SHP77 treated with DMSO at 0.1 percent for 48 hours (cell line): Measurements from ENCODE around the gene WEE1.
"Not testable (repeated sequence)": the region's sequence is repeated elsewhere in the genome, so short reads cannot be mapped to it uniquely, and the experiment has no call there.

Source experiments
- DNase-seq: peaks from one replicate; lab custom pipeline; 2025; lab: John Stamatoyannopoulos, UW

WEE1 gene

DNA sequence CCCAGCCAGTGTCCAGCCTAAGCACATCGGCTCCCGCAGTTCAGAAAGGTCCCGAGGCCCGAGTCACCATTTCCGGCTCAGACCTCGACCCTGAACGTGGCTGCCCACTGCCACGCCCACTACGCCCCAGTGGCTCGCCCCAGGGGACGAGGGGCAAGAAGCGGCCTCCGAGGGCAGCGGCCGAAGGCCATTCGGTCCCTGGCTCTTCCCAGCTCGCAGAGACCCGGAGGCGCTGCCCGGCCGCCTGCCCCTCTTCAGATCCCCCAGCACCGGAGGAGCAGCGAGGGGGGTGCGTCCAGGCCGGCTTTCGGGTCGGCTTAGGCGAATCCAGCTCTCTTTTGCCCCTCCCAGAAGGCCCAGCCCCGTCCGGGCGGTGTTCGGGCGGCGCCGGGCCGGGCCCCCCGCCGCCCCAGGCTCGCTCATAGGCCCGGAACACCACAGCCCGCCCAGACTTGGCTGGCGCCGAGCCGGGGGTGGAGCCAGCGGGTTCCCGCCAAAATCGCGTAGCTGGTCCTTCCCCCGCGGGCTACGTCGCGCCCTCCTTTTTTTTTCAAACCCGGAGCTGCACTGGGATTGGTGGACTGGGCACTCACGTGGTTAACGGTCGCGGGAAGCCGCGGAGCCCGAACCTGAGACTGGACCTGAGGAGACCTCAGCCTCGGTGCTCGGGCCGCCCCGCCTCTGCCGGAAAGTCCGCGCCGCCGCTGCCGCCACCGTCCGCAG, at the start of gene WEE1:
Gene WEE1 (plus strand): TSS at position 619 of the 723 bp plus-strand sequence. CDS start 264 bp downstream, outside the sequence.
- peak; percentile 63 for DNase-seq

DNA sequence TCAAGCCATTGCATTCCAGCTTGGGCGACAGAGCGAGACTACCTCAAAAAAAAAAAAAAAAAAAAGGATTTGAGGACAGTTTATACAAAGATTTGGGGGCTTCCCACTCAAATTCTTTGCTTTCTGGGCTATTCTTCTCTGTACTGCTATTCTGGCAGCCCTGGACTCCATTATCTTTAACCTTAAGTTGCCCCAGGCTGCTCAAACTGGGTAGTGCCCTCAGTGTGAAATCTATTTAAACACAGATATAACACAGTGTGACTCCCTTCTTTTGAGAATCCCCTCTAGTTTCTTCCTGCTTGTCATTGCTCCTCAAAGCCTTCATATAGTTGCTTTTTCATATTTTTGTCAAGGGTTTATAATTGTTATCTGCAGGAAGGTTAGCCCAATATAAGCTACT, 49.5 kb upstream of the WEE1 start:
- no peak for DNase-seq

DNA sequence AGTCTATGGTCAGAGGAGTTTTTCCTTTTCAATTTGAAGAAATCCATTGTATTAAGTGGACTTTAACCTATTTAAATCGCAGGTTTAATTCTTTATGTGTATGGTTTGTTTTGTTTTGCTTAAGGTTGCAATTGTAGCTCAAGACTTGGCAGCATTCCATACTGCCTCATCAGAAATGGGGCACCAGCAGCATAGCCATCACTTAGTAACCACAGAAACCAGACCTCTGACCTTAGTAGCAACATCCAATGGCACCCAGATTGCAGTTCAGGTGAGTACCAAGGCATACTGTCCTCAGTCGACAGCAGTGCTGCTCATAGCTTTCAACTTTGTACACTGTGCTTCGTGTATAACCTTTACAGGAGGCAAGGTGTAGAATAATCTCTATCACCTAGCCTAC, 48.4 kb upstream of the WEE1 start:
- DNase-seq = no peak

DNA sequence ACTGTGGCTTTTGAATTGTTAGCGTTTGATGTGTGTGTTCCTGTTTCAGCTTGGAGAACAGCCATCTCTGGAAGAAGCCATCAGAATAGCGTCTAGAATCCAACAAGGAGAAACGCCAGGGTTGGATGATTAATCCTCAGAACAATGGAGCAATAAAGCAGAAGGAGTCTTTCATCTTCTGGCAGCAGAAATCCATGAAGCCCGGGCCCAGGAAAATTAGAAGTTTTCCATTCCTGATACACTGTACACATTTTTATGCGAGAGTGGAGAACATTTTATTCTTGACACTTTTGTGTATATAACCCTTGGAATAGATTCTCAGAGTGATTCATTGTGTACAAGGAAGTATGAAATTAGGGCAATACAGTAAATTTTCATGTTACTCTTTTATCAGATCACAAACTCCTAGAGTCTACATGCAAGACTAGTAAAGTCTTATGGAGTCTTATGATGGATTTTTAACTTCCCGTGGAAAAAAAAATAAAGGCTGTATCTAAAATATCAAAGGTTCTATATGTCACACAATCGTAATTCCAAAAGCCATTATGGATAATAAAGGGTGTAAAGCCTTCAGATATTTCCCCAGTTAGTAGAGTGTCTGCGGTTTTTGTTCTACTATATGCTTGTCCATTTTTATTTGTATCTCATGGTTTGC, 45.9 kb upstream of the WEE1 start:
- no peak for DNase-seq

DNA sequence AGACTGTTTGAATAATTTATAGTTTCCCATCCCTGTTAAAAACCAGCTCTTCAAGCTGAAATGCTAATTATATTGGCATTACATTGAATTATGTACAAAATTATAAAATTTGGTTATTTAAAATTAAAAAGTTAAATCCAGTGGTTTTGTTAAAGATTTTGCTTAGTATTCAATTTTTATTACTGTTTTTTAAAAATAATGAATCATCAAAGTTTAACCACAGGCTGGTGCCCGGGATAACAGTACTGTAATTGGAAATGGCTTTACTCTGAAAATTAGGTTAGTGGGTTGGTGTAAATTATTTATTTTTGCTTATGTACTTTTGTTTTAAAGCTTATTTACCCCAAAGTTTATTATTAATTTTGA, 45.4 kb upstream of the WEE1 start:
- DNase-seq = no peak

DNA sequence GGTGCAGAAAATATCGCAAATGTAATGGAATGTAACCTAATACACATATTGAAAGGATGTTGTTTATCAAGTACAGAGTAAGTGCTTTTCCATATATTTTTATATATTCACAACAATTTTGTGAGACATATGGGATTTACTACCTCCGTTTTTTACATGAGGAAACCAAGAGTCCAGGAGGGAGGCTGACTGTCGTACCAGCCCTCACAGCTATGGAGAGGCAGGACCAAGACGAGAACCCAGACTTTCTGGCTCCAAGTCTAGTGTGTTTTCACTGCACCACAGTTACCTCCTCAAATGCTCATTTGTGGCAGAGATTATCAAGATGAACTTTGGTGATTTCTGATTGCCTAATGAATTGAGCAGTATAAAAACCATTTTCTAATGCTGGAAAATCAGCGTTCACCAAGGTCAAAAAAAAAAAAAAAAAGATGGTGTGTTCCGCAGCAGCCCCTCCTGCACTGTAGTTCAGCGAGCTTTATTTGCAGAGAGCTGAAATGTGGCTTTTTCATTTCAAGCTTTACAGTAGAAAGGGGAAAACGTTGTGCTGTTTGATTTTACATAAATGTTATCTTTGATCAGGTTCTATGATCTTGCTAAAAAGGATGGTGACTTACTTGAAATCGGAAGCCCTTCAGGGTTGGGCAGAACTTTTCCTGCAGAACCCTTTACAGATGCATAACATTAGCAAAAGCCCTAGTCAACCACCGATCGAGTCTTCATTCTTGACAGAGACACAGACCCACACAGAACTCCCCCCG, 44.7 kb upstream of the WEE1 start:
- no peak for DNase-seq

DNA sequence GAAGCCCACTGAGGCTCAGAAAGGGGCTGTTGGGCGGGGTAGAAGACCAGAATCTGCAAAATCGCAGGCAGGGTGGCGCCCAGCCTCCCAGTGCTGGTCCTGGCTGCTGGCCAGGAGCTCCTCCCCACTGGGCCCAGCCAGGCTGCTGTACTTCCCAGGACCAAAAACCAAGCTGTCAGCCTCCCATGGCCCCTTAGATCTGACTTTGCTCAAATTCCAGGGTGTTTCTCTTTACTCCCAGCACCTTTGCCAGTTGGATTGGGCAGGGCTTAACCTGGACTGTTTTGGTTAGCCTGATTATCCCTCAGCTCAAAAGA, 44.2 kb upstream of the WEE1 start:
- no peak for DNase-seq

DNA sequence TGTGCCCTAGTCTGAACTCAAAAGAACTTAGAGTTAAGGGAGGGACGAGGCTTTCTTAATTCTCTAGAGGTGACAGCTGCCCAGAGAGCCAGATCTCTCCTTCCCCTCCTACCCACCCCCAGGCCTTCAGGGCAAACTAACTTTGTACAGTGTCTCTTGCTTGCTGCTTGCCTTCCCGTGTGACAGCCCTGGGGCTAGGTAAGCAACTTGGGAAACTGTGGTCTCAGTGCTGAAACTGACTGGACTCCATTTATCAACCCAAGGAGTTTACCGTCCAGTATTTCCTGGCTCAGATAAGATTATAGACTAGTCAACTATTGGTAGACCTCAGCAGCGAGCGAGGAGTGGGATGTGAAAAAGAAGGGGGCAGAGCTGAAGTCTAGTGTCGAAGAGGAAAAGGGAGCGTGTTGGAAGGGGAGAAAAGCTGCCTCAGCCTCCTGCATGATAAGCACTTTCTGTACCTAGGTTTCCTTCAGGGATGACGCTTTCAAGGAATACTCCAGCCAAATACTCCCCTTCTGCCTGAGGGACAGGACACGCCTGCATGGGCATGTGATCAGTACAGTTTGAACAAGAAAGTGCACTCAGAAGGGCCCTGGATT, 43.3 kb upstream of the WEE1 start:
- DNase-seq = no peak

DNA sequence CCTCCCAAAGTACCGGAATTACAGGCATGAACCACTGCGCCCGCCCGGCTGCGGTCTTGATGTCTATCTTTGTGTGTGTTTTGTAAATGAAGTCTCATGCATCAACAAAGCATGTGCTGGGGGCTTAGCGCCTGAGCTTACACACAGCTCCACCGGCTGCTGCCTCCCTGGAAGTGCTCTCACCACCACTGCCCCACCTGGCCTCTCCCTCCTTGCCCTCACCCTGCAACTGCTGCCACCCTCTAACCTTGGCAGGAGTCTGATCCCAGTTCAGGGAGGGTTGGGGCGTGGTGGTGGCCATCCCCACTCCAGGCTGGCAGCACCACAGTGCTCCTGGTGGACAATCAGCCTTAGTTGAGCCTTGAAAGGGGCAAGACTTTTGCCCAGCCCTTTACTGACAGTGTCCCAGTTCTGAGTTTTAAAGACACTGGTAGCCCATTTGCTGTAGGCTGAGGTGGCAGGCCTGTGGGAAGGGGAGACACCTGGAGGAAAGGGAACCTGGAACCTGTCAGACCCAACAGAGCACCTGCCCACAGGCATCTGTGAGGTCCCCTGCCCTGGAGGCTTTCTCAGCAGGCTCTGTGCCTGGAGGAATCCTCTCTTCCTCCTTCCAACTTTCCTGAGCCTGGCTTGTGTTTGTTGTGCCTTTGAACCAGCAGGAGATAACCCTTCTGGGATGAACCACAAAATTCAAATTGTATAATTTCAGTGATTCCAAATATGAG, 42.4 kb upstream of the WEE1 start:
- DNase-seq = no peak

DNA sequence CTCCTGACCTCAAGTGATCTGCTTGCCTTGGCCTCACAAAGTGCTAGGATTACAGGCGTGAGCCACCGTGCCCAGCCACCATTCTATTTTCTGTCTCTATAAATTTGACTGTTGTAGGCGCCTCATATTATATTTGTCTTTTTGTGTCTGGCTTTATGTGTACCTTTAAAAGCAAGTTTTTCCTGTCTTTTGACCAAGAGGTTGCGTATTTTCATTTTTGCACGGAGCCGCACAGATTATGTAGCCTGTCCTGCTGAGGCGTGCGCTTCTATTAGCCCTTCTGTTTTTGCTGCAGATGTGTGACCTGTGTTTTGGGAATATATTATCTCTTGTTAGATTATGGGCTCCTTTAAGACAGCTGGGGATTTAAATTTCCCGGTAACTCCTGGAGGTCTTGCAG, 40.4 kb upstream of the WEE1 start:
- DNase-seq = no peak

DNA sequence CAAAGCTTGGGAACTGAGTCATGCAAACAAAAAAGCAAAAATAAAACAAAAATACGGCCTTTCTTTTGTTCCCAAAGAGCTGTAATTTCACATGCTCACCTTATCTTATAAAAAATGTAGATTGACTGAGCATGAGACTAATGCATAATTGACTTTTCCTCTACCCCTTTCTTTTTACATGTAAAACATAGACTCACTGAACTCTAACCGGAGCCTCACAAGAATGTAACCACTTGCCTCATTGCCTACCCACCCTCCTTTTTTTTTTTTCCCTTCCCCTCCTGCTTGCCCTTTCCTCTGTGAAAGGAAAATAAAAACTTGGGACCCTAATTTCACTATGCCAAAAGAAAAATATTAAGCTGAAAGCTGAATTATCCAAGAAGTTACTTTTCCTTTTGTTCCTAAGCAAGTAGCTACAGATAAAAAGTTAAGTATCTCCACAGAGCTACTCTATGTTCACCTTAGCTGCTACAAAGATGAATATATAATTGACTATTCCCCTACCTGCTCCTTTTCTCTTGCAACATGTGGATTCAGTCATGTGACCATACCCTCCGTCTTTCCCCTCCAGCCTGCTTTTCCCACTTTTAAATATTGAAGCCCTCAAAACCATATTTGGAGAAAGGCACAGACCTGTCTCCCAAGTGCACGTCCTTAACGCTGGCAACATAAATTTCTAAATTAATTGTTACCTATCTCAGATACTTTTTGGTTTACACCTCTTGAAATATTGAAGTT, 39.6 kb upstream of the WEE1 start:
- DNase-seq = no peak

DNA sequence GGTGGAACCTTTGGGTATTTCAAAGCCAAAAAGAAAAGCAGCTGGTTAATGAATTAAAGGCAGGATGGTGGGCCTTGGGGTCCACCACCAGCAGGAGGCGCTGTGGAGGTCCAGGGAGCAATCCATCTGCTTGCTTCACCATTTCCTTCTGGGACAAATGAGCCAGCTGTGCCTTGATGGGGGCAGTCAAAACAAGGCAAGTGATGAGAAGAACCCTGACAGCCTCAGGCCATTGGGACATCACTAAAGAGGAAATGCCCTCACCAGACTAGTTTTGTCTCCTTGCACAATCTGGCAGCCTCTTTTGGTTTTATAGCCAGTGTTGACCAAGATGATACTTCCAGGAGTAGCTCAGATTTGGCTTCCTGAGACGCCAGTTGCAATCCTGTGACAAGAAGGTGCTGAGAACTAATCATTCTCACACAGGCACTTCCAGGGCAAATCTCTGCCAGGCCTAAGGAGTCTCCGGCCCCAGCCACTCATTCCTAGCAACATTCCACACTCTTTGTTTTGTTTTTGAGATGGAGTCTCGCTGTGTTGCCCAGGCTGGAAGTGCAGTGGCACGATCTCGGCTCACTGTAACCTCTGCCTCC, 38.2 kb upstream of the WEE1 start:
- DNase-seq = no peak

DNA sequence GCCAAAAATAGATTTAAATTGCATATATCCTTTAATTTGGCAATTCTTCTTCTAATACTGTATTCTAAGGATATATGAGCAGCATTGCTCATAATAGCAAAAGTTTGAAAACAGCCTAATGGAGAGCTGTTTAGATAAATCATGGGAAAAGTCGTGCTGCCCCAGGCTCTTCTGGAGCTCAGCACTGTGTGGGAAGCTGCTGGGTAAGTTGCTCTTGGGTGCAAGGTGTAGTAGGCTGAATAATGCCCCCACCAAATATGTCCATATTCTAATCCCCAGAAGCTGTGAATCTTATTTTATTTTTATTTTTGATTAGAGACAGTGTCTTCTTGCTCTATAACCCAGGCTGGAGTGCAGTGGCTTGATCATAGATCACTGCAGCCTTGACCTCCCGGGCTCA, 34.9 kb upstream of the WEE1 start:
- no peak for DNase-seq

DNA sequence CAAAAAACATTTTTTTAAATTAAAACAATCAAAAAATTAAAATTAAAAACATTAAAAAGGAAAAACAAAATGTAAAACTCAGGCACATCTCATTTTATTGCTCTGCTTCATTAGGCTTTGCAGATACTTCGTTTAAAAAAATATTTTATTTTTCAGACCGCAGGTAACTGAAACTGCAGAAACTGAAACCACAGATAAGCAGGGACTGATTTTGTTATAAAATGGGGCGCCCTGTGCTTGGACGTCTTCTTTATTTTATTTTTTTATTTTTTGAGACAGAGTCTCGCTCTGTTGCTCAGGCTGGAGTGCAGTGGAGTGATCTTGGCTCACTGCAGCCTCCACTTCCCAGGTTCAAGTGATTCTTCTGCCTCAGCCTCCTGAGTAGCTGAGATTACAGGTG, 24.3 kb upstream of the WEE1 start:
- not testable (repeated sequence) for DNase-seq

DNA sequence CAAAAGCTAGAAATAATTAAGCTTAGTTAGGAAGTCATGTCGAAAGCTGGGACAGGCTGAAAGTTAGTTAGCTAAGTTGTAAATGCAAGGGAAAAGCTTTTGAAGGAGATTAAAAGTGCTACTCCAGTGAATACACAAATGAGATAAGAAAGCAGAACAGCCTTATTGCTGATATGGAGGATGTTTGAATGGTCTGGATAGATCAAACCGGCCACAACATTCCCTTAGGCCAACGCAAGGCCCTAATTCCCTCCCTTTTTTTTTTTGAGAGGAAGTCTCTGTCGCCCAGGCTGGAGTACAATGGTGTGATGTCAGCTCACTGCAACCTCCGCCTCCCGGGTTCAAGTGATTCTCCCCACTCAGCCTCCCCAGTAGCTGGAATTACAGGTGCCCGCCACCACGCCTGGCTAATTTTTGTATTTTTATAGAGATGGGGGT, 23.3 kb upstream of the WEE1 start:
- no peak for DNase-seq

DNA sequence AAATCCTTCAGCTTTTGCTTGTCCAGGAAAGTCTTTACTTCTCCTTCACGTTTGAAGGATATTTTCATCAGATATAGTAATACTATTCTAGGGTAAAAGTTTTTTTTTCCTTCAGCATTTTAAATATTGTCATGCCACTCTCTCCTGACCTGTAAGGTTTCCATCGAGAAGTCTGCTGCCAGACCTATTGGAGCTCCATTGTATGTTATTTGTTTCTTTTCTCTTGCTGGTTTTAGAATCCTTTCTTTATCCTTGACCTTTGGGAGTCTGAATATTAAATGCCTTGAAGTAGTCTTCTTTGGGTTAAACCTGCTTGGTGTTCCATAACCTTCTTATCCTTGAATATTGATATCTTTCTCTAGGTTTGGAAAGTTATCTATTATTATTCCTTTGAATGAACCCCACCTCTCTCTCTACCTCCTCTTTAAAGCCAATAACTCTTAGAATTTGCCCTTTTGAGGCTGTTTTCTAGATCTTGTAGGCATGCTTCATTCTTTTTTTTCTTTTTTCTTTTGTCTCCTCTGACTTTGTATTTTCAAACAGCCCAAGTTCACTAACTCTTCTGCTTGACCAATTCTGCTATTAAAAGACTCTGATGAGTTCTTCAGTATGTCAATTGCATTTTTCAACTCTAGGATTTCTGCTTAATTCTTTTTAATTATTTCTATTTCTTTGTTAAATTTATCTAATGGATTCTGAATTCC, 12.0 kb upstream of the WEE1 start:
- DNase-seq = no peak

DNA sequence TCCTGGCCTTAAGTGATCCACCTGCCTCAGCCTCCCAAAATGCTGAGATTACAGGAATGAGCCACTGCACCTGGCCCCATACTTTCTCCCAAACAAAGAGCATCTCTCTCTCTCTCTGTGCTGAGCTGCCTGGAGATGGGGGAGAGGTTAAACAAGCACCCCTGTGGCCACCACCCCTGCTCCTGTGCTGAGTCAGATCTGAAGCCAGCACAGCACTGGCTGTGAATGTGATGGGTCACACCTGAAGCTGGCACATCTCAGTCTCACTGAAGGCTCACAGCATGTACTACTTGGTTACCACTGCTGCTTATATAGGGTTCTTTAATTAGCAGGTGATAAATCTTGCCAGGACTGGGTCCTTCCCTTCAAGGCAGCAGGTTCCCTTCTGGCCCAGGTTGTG, 10.8 kb upstream of the WEE1 start:
- no peak for DNase-seq

DNA sequence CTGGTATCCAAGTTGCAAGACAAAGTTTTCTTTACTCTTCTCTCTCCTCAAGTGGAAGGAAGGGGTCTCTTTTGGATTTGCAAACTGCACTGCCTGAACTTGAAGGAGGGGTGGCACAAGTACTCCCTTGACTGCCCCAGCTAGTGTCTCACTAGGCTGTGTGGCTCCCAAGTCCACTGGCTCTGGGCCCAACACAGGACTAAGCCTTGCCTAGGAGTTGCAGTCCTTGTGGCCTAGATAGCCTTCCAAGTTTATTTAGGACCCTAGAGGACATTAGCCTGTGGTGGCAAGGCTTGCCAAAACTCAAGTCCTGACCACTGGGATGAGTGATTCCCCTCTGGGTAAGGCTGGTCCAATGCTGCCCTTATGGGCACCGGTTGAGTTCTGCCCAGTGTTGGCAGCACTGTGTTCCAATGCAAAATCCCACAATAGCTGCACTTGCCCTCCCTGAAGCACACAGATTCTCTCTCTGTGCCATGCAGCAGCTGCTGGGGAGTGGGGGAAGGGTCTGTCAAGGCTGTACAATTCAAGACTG, 10.2 kb upstream of the WEE1 start:
- DNase-seq = no peak

DNA sequence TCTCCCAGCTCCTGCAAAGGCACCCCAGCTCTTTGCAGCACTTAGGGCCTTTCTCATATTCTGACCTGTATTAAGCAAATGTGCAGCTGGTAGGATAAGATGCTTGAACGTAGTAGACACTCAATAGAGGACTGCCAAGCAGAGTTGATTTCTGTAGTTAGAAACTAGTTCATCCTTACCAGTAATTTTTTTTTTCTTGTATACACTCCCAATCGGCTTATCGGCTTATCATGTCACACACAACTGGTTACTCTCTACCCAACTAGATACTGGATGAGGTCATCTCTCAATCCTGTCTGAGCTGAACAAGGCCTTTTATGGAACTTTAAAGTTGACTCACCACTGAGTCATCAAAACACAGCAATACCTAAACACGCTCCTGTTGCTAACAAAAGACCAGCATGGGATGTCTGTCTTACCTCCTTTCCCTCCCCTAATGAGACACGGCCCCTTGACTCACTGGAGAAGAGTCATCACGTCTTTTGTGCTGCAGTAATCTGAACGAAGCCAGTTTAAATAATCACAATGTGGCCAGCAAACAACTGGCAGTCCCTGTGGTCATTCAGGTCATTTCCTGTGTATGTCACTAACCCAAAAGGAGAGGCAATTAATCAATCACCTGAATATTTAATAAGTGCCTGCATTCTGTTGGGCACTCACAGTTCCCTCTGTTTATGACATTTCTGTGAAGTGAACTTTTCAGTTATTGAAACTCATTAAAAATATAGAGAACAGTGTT, 7.5 kb upstream of the WEE1 start:
- DNase-seq = peak; percentile 35
